Measurements from ENCODE around the gene STRADB. TPM values are rescaled to one million over a fixed set of nuclear protein-coding genes. Genes with fewer than 3 reads are reported as not detected.
"Not testable (repeated sequence)": the region's sequence is repeated elsewhere in the genome, so short reads cannot be mapped to it uniquely, and the experiment has no call there.

The STRADB gene
- total RNA-seq, 1 donor = 43.1 TPM

GRCh38 chr2:201471732-201472393 lies 20.3 kb downstream of the STRADB start:
- peak overlapping the region; percentile 20 for H3K4me2 ChIP-seq (ENCODE audit: insufficient read depth, low read length)

GRCh38 chr2:201472411-201472810 lies 20.9 kb downstream of the STRADB start:
- Histone ChIP-seq H3K36me3 (ENCODE audit: insufficient read depth, low read length) (peaks cover 28% of the 10 kb centered on the region), H3K4me2 (ENCODE audit: insufficient read depth, low read length) (peak overlapping the region; percentile 20), H3K27me3 (ENCODE audit: insufficient read depth, low read length) (no peaks in the 10 kb centered on the region), H2AFZ (ENCODE audit: low read length) (peak overlapping the region; percentile 33), H3K79me2 (ENCODE audit: insufficient read depth, low read length) (no peaks in the 10 kb centered on the region), H3K9me3 (ENCODE audit: low read depth, low read length) (no peaks in the 10 kb centered on the region), H4K20me1 (ENCODE audit: insufficient read depth, low read length) (no peaks in the 10 kb centered on the region), H3K4me1 (ENCODE audit: insufficient read depth, low read length) (peaks cover 24% of the 10 kb centered on the region), H3K4me3 (ENCODE audit: insufficient read depth, low read length) (no peak overlapping the region), H3K27ac (ENCODE audit: low read depth, low read length) (peak overlapping the region; percentile 56)
- peak; percentile 45 for DNase-seq (ENCODE audit: insufficient read length, low spot score, missing footprints)
- no peak for TF ChIP-seq CTCF (IDR thresholded peaks at IDR 0.05; ENCODE audit: extremely low read depth, low read depth, low read length)

More at GRCh38 chr2:201471732-201472393, 20.3 kb downstream of the STRADB start:
- H3K4me3 ChIP-seq (ENCODE audit: insufficient read depth, low read length) = no peak overlapping the region
- H3K79me2 ChIP-seq (ENCODE audit: insufficient read depth, low read length) = no peaks in the 10 kb centered on the region
- no peak for TF ChIP-seq CTCF (IDR thresholded peaks at IDR 0.05; ENCODE audit: extremely low read depth, low read depth, low read length)
- peaks cover 30% of the 10 kb centered on the region for H3K36me3 ChIP-seq (ENCODE audit: insufficient read depth, low read length)
- peak overlapping the region; percentile 56 for H3K27ac ChIP-seq (ENCODE audit: low read depth, low read length)
- DNase-seq (ENCODE audit: insufficient read length, low spot score, missing footprints) = no peak
- peaks cover 30% of the 10 kb centered on the region for H3K4me1 ChIP-seq (ENCODE audit: insufficient read depth, low read length)
- H4K20me1 ChIP-seq (ENCODE audit: insufficient read depth, low read length) = no peaks in the 10 kb centered on the region
- no peaks in the 10 kb centered on the region for H3K27me3 ChIP-seq (ENCODE audit: insufficient read depth, low read length)
- H3K9me3 ChIP-seq (ENCODE audit: low read depth, low read length) = no peaks in the 10 kb centered on the region
- H2AFZ ChIP-seq (ENCODE audit: low read length) = no peak overlapping the region

GRCh38 chr2:201482543-201482942 lies 31.0 kb downstream of the STRADB start:
- Histone ChIP-seq H3K36me3 (ENCODE audit: insufficient read depth, low read length) (peaks cover 20% of the 10 kb centered on the region), H2AFZ (ENCODE audit: low read length) (no peak overlapping the region), H3K4me3 (ENCODE audit: insufficient read depth, low read length) (no peak overlapping the region), H3K27me3 (ENCODE audit: insufficient read depth, low read length) (no peaks in the 10 kb centered on the region), H3K27ac (ENCODE audit: low read depth, low read length) (no peak overlapping the region), H4K20me1 (ENCODE audit: insufficient read depth, low read length) (no peaks in the 10 kb centered on the region), H3K4me1 (ENCODE audit: insufficient read depth, low read length) (no peaks in the 10 kb centered on the region), H3K79me2 (ENCODE audit: insufficient read depth, low read length) (no peaks in the 10 kb centered on the region), H3K4me2 (ENCODE audit: insufficient read depth, low read length) (no peak overlapping the region), H3K9me3 (ENCODE audit: low read depth, low read length) (no peaks in the 10 kb centered on the region)
- TF ChIP-seq CTCF (IDR thresholded peaks at IDR 0.05; ENCODE audit: extremely low read depth, low read depth, low read length) = no peak
- DNase-seq (ENCODE audit: insufficient read length, low spot score, missing footprints) = no peak

GRCh38 chr2:201483342-201483741 lies 31.8 kb downstream of the STRADB start:
- no peak overlapping the region for H3K4me2 ChIP-seq (ENCODE audit: insufficient read depth, low read length)
- no peaks in the 10 kb centered on the region for H3K27me3 ChIP-seq (ENCODE audit: insufficient read depth, low read length)
- no peak overlapping the region for H3K4me3 ChIP-seq (ENCODE audit: insufficient read depth, low read length)
- no peaks in the 10 kb centered on the region for H3K4me1 ChIP-seq (ENCODE audit: insufficient read depth, low read length)
- H3K27ac ChIP-seq (ENCODE audit: low read depth, low read length) = no peak overlapping the region
- no peaks in the 10 kb centered on the region for H4K20me1 ChIP-seq (ENCODE audit: insufficient read depth, low read length)
- H3K36me3 ChIP-seq (ENCODE audit: insufficient read depth, low read length) = peaks cover 13% of the 10 kb centered on the region
- no peak for DNase-seq (ENCODE audit: insufficient read length, low spot score, missing footprints)
- H2AFZ ChIP-seq (ENCODE audit: low read length) = no peak overlapping the region
- no peak for TF ChIP-seq CTCF (IDR thresholded peaks at IDR 0.05; ENCODE audit: extremely low read depth, low read depth, low read length)
- H3K9me3 ChIP-seq (ENCODE audit: low read depth, low read length) = no peaks in the 10 kb centered on the region
- no peaks in the 10 kb centered on the region for H3K79me2 ChIP-seq (ENCODE audit: insufficient read depth, low read length)

DNA sequence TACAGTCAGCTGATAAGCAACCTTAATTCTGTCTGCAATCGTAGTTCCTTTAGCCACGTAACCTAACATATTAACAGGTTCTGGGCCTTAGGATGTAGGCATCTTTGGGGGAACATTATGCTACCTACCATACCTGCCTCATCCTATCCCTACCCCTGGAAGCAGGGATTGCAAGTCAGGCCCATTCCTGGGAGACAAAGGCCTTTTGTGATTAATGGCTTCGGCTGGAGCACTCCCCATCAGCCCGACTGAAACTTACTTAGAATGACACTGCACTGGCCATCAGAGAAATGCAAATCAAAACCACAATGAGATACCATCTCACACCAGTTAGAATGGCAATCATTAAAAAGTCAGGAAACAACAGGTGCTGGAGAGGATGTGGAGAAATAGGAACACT lies 32.2 kb downstream of the STRADB start:
- not testable (repeated sequence) for H3K27me3 ChIP-seq (ENCODE audit: insufficient read depth, low read length); H3K9me3 ChIP-seq (ENCODE audit: low read depth, low read length); H3K79me2 ChIP-seq (ENCODE audit: insufficient read depth, low read length); H3K4me3 ChIP-seq (ENCODE audit: insufficient read depth, low read length); H3K4me1 ChIP-seq (ENCODE audit: insufficient read depth, low read length); H3K4me2 ChIP-seq (ENCODE audit: insufficient read depth, low read length); DNase-seq (ENCODE audit: insufficient read length, low spot score, missing footprints); H3K27ac ChIP-seq (ENCODE audit: low read depth, low read length); H2AFZ ChIP-seq (ENCODE audit: low read length); H3K36me3 ChIP-seq (ENCODE audit: insufficient read depth, low read length); H4K20me1 ChIP-seq (ENCODE audit: insufficient read depth, low read length)

Data from osteoblast (primary cell).